Erythroblast (primary cell): ENCODE data around the gene MTURN.

Experiments used
- GATA1 ChIP-seq: IDR thresholded peaks from 2 replicates; pipeline ENCODE4 v1.6.1; 2011; ENCODE audit warnings: low read depth, mild to moderate bottlenecking, control low read depth, low read length, moderate library complexity
- POLR2A ChIP-seq: IDR thresholded peaks from 2 replicates; pipeline ENCODE4 v1.6.1; 2011; ENCODE audit warnings: mild to moderate bottlenecking, low read length

- TF ChIP-seq POLR2A (no peak), GATA1 (no peak)
These were observed 38.5 kb downstream of the MTURN start for GRCh38 chr7:30173058-30173897.
